ENCODE results near the gene GEMIN2. TPM values are rescaled to one million over a fixed set of nuclear protein-coding genes. Genes with fewer than 3 reads are reported as not detected.
"Not testable (repeated sequence)": the region's sequence is repeated elsewhere in the genome, so short reads cannot be mapped to it uniquely, and the experiment has no call there.

GEMIN2 gene, protein sequence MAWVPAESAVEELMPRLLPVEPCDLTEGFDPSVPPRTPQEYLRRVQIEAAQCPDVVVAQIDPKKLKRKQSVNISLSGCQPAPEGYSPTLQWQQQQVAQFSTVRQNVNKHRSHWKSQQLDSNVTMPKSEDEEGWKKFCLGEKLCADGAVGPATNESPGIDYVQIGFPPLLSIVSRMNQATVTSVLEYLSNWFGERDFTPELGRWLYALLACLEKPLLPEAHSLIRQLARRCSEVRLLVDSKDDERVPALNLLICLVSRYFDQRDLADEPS
- 19.7 and 20.3 TPM in 2 replicates for total RNA-seq

DNA sequence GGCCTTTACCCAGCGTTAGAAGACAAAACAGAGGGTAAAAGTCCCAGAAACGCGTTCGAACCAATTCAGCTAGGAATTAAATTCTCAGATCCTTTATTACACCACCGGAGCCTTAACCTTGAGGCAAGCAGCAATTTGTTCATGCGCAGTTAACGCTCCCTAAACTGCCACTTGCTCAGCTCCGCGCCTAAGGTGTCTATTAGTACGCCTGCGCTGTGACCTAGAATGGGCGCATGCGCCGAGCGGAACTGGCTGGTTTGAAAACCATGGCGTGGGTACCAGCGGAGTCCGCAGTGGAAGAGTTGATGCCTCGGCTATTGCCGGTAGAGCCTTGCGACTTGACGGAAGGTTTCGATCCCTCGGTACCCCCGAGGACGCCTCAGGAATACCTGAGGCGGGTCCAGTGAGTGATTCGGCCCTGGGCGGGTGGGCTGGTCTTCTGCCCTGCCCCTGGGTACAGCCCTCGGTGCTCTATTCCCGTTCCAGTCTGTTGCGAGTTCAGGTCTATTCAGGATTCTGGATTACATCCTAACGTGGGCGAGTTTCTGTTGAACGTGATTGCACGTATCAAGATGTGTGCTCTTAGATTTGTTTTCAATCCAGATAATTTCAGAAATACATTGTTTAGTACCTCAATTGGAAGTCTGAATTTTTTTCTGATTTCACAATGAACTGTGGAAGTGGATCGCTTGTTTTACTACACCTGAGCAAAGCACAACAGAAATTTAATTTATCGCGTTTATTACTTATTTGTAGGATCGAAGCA, at the start of gene GEMIN2:
Gene GEMIN2 (plus strand): TSS at position 251 of the 766 bp plus-strand sequence. CDS start 16 bp downstream, at position 267.
- DNase-seq (ENCODE audit: low read depth) = peak; percentile 82
- H3K36me3 ChIP-seq (ENCODE audit: control insufficient read depth, insufficient read depth, low read length) = no peaks in the 10 kb centered on the region
- TF ChIP-seq, protein P1, sequence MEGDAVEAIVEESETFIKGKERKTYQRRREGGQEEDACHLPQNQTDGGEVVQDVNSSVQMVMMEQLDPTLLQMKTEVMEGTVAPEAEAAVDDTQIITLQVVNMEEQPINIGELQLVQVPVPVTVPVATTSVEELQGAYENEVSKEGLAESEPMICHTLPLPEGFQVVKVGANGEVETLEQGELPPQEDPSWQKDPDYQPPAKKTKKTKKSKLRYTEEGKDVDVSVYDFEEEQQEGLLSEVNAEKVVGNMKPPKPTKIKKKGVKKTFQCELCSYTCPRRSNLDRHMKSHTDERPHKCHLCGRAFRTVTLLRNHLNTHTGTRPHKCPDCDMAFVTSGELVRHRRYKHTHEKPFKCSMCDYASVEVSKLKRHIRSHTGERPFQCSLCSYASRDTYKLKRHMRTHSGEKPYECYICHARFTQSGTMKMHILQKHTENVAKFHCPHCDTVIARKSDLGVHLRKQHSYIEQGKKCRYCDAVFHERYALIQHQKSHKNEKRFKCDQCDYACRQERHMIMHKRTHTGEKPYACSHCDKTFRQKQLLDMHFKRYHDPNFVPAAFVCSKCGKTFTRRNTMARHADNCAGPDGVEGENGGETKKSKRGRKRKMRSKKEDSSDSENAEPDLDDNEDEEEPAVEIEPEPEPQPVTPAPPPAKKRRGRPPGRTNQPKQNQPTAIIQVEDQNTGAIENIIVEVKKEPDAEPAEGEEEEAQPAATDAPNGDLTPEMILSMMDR (IDR thresholded peaks at IDR 0.05; ENCODE audit: insufficient read depth, low read length, poor library complexity, severe bottlenecking) = no peak
- H3K27me3 ChIP-seq (ENCODE audit: control insufficient read depth, insufficient read depth, low read length) = no peaks in the 10 kb centered on the region
- H3K4me3 ChIP-seq (ENCODE audit: low read depth, low read length) = peak within 1 kb of the TSS; percentile 97

DNA sequence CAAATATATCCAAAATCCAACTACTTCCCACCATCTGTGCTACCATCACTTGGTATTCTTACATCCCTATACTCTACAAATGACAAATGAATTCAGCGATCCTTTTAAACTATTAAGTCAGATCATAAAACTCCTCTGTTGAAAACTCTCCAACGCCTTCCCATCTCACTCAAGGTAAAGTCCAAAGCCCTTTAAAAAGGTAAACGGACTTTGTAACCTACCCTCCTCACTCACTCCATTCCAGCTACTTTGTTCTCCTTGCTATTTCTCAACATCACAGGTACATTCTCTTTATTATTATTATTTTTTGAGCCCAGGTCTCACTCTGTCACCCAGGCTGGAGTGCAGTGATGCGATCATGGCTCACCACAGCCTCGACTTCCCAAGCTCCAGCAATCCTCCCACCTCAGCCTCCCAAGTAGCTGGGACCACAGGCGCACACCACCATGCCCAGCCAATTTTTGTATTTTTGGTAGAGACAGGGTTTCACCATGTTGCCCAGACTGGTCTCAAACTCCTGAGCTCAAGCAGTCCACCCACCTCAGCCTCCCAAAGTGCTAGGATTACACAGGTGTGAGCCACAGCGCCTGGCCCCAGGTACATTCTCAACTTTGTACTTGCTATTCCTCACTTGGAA, 44.8 kb upstream of the GEMIN2 start:
- not testable (repeated sequence) for H3K36me3 ChIP-seq (ENCODE audit: control insufficient read depth, insufficient read depth, low read length); H3K4me3 ChIP-seq (ENCODE audit: low read depth, low read length)

DNA sequence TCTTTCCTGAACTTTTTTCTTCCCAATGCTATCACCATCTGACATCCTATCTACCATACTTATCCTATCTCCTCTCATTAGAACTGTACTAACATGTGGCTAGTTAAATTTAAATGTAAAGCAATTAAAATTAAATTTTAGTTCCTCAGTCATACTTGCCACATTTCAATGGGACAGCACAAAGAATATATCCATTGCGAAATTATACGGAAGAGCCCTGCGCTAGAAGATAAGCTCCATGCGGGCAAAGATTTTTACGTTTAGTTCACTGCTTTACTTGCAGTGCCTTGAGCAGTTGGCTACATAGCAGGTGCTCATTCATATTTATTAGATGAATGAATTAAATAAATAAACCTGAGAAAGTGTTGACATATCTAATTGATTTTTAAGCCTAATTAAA, 44.2 kb upstream of the GEMIN2 start:
- TF ChIP-seq, protein P1 (IDR thresholded peaks at IDR 0.05; ENCODE audit: insufficient read depth, low read length, poor library complexity, severe bottlenecking) = no peak
- H3K27me3 ChIP-seq (ENCODE audit: control insufficient read depth, insufficient read depth, low read length) = no peaks in the 10 kb centered on the region
- no peaks in the 10 kb centered on the region for H3K36me3 ChIP-seq (ENCODE audit: control insufficient read depth, insufficient read depth, low read length)
- DNase-seq (ENCODE audit: low read depth) = no peak
- H3K4me3 ChIP-seq (ENCODE audit: low read depth, low read length) = no peak overlapping the region

More for the DNA sequence above, 44.8 kb upstream of the GEMIN2 start:
- not testable (repeated sequence) for DNase-seq (ENCODE audit: low read depth); H3K27me3 ChIP-seq (ENCODE audit: control insufficient read depth, insufficient read depth, low read length)

DNA sequence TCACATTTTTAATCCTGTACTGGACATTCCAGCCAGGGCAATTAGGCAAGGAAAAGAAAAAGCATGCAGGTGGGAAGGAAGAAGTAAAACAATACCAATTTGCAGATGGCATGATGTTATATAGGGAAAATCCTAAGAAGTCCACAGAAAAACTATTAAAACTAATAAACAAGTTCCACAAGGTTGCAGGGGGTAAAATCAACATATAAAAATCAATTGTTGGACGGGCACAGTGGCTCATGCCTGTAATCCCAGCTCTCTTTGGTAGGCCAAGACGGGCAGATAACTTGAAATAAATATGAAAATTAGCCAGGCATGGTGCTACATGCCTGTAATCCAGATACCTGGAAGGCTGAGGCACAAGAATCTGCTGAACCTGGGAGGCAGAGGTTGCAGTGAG, 43.0 kb upstream of the GEMIN2 start:
- TF ChIP-seq, protein P1 (IDR thresholded peaks at IDR 0.05; ENCODE audit: insufficient read depth, low read length, poor library complexity, severe bottlenecking) = no peak
- H3K27me3 ChIP-seq (ENCODE audit: control insufficient read depth, insufficient read depth, low read length) = no peaks in the 10 kb centered on the region
- no peak overlapping the region for H3K4me3 ChIP-seq (ENCODE audit: low read depth, low read length)
- no peaks in the 10 kb centered on the region for H3K36me3 ChIP-seq (ENCODE audit: control insufficient read depth, insufficient read depth, low read length)
- no peak for DNase-seq (ENCODE audit: low read depth)

DNA sequence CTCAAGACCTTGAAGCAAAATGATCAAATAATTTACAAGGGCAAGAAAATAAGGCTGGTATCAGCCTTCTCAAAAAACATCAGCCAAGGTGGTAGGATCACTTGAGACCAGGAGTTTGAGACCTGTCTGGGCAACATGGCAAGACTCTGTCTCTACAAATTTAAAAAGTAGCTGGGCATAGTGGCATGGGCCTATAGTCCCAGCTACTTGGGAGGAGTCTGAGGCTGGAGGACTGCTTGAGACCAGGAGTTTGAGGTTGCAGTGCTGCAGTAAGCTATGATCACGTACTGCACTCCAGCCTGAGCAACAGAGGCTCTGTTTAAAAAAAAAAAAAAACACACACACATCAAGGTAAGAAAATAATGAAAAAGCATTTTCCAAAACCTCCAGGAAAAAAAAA, 33.2 kb upstream of the GEMIN2 start:
- Histone ChIP-seq H3K27me3 (ENCODE audit: control insufficient read depth, insufficient read depth, low read length) (no peaks in the 10 kb centered on the region), H3K36me3 (ENCODE audit: control insufficient read depth, insufficient read depth, low read length) (no peaks in the 10 kb centered on the region), H3K4me3 (ENCODE audit: low read depth, low read length) (no peak overlapping the region)
- TF ChIP-seq, protein P1 (IDR thresholded peaks at IDR 0.05; ENCODE audit: insufficient read depth, low read length, poor library complexity, severe bottlenecking) = no peak
- DNase-seq (ENCODE audit: low read depth) = no peak

DNA sequence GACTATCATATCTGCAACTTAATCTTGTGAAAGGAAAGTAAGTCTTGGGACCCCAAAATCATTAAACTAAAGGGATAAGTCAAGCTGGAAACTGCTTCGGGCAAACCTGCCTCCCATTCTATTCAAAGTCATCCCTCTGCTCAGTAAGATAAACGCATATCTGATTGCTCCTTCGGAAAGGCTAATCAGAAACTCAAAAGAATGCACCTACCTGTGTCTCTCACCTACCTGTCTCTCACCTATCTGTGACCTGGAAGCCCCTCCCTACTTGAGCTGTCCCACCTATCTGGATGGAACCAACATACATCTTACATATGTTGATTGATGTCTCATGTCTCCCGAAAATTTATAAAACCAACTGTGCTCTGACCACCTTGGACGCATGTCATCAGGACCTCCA, 31.0 kb upstream of the GEMIN2 start:
- TF ChIP-seq, protein P1 (IDR thresholded peaks at IDR 0.05; ENCODE audit: insufficient read depth, low read length, poor library complexity, severe bottlenecking) = no peak
- Histone ChIP-seq H3K36me3 (ENCODE audit: control insufficient read depth, insufficient read depth, low read length) (no peaks in the 10 kb centered on the region), H3K27me3 (ENCODE audit: control insufficient read depth, insufficient read depth, low read length) (no peaks in the 10 kb centered on the region), H3K4me3 (ENCODE audit: low read depth, low read length) (no peak overlapping the region)
- no peak for DNase-seq (ENCODE audit: low read depth)
